SH-SY5Y (cell line): ENCODE data around the gene LY9.

Experiments
- GATA2 ChIP-seq: IDR thresholded peaks from 2 replicates; pipeline ENCODE4 v1.6.1; 2011; ENCODE audit warnings: mild to moderate bottlenecking, low read depth, low read length
- GATA3 ChIP-seq: IDR thresholded peaks from 2 replicates; pipeline ENCODE4 v1.6.1; 2011; ENCODE audit warnings: low read depth, mild to moderate bottlenecking, low read length, moderate library complexity

- no peak for TF ChIP-seq GATA2
- TF ChIP-seq GATA3 = no peak
Observed at GRCh38 chr1:160795951-160796383, at the start of gene LY9.
